VCaP (cell line): ENCODE measurements around the gene TRAPPC2L.
"Not testable (repeated sequence)": the region's sequence is repeated elsewhere in the genome, so short reads cannot be mapped to it uniquely, and the experiment has no call there.

ENCODE experiments used
- H3K27ac ChIP-seq: fragments of 450-650 bp; 2 replicates; pipeline ENCODE4 v1.5.1; 2017
- CTCF ChIP-seq: fragments of 450-650 bp; conservative IDR thresholded peaks from 2 replicates; pipeline ENCODE4 v1.5.1; 2017; ENCODE audit warnings: mild to moderate bottlenecking, moderate library complexity

Gene TRAPPC2L

GRCh38 chr16:88893127-88893968, 36.4 kb downstream of the TRAPPC2L start:
- H3K27ac ChIP-seq = no peak overlapping the region
- no peak for TF ChIP-seq CTCF

- not testable (repeated sequence) for H3K27ac ChIP-seq
Measured at GRCh38 chr16:88894266-88894665, 37.3 kb downstream of the TRAPPC2L start.

GRCh38 chr16:88894681-88895300, 37.9 kb downstream of the TRAPPC2L start:
- TF ChIP-seq CTCF = no peak
- no peak overlapping the region for H3K27ac ChIP-seq

- no peak overlapping the region for H3K27ac ChIP-seq
- TF ChIP-seq CTCF = no peak
Measured at GRCh38 chr16:88895335-88895734, 38.4 kb downstream of the TRAPPC2L start.

GRCh38 chr16:88896238-88897070, 39.5 kb downstream of the TRAPPC2L start:
- TF ChIP-seq CTCF = no peak
- no peak overlapping the region for H3K27ac ChIP-seq

GRCh38 chr16:88897696-88898425, 40.9 kb downstream of the TRAPPC2L start:
- no peak for TF ChIP-seq CTCF
- no peak overlapping the region for H3K27ac ChIP-seq

GRCh38 chr16:88899901-88900661, 43.2 kb downstream of the TRAPPC2L start:
- H3K27ac ChIP-seq = no peak overlapping the region
- no peak for TF ChIP-seq CTCF
